Activated T-helper 2 cell treated with anti-CD3 and anti-CD28 coated beads, Interferon-gamma antibody, Interleukin-2, Interleukin-4, amounts not matched to agents 10 μg/mL and 5 μg/mL and 100 μg/mL, durations not matched to agents 14 hours and 24 hours and 36 hours (primary cell): ENCODE measurements around the gene OLFML2A. TPM values are rescaled to one million over a fixed set of nuclear protein-coding genes. Genes with fewer than 3 reads are reported as not detected.

ENCODE experiments used
- DNase-seq: peaks from one replicate; pipeline ENCODE4 v3.0.0; 2021; ENCODE audit warnings: low spot score
- H3K27ac Mint-ChIP-seq: one replicate; pipeline ENCODE4 v1.8.0; 2021; ENCODE audit warnings: mixed read lengths
- H3K27me3 Mint-ChIP-seq: one replicate; pipeline ENCODE4 v1.8.0; 2021; ENCODE audit warnings: low read depth, mixed read lengths
- H3K36me3 Mint-ChIP-seq: one replicate; pipeline ENCODE4 v1.8.0; 2021; ENCODE audit warnings: low read depth, mixed read lengths
- H3K4me1 Mint-ChIP-seq: one replicate; pipeline ENCODE4 v1.8.0; 2021; ENCODE audit warnings: low read depth, mixed read lengths
- H3K4me3 Mint-ChIP-seq: one replicate; pipeline ENCODE4 v1.8.0; 2021; ENCODE audit warnings: low read depth, mild to moderate bottlenecking, moderate library complexity, mixed read lengths
- H3K9me3 Mint-ChIP-seq: one replicate; pipeline ENCODE4 v1.8.0; 2021; ENCODE audit warnings: mixed read lengths
- intact Hi-C: fragments of 100-400 bp; cut with micrococcal nuclease; formaldehyde crosslinking; loops from one replicate; pipeline ENCODE4 v1.15.1; 2023
- total RNA-seq: library from RNA; stranded (reverse); gene quantifications from 2 replicates; pipeline ENCODE4 v1.2.3, GENCODE V29; 2022

Gene OLFML2A
- total RNA-seq, 1 donor from 2014 or later: not detected

GRCh38 chr9:124782661-124783574 is 6.0 kb downstream of the OLFML2A start:
- no peaks in the 10 kb centered on the region for H3K36me3 Mint-ChIP-seq
- intact Hi-C loops: no loop called here
- no peaks in the 10 kb centered on the region for H3K4me1 Mint-ChIP-seq
- H3K9me3 Mint-ChIP-seq: no peaks in the 10 kb centered on the region
- no peak for DNase-seq
- H3K27me3 Mint-ChIP-seq: peaks cover 10% of the 10 kb centered on the region
- no peak overlapping the region for H3K27ac Mint-ChIP-seq
- no peak overlapping the region for H3K4me3 Mint-ChIP-seq

- Mint-ChIP-seq H3K9me3 (no peaks in the 10 kb centered on the region), H3K4me1 (no peaks in the 10 kb centered on the region), H3K36me3 (no peaks in the 10 kb centered on the region), H3K27ac (no peak overlapping the region), H3K4me3 (no peak overlapping the region), H3K27me3 (peaks cover 5% of the 10 kb centered on the region)
- DNase-seq: no peak
- intact Hi-C loops: no loop called here
Measured at GRCh38 chr9:124783830-124784229, 6.9 kb downstream of the OLFML2A start.

- DNase-seq: no peak
- Mint-ChIP-seq H3K36me3 (no peaks in the 10 kb centered on the region), H3K27ac (no peak overlapping the region), H3K4me1 (no peaks in the 10 kb centered on the region), H3K4me3 (no peak overlapping the region), H3K27me3 (peaks cover 4% of the 10 kb centered on the region), H3K9me3 (no peaks in the 10 kb centered on the region)
- intact Hi-C loops: no loop called here
Measured at GRCh38 chr9:124784509-124784908, 7.6 kb downstream of the OLFML2A start.

GRCh38 chr9:124786881-124787573 is 10.1 kb downstream of the OLFML2A start:
- Mint-ChIP-seq H3K27me3 (peaks cover 9% of the 10 kb centered on the region), H3K9me3 (no peaks in the 10 kb centered on the region), H3K4me1 (no peaks in the 10 kb centered on the region)

GRCh38 chr9:124788542-124789217 is 11.7 kb downstream of the OLFML2A start:
- Mint-ChIP-seq H3K27ac (no peak overlapping the region), H3K9me3 (no peaks in the 10 kb centered on the region), H3K4me3 (no peak overlapping the region), H3K4me1 (no peaks in the 10 kb centered on the region), H3K27me3 (peaks cover 9% of the 10 kb centered on the region), H3K36me3 (no peaks in the 10 kb centered on the region)
- intact Hi-C loops: no loop called here
- DNase-seq: no peak

More at GRCh38 chr9:124786881-124787573, 10.1 kb downstream of the OLFML2A start:
- Mint-ChIP-seq H3K27ac (no peak overlapping the region), H3K4me3 (no peak overlapping the region), H3K36me3 (no peaks in the 10 kb centered on the region)
- DNase-seq: no peak
- intact Hi-C loops: no loop called here

- DNase-seq: no peak
- Mint-ChIP-seq H3K4me3 (no peak overlapping the region), H3K27me3 (peaks cover 9% of the 10 kb centered on the region)
Measured at GRCh38 chr9:124789531-124789930, 12.6 kb downstream of the OLFML2A start.

GRCh38 chr9:124790301-124790700 is 13.4 kb downstream of the OLFML2A start:
- intact Hi-C loops: no loop called here
- Mint-ChIP-seq H3K27me3 (peaks cover 9% of the 10 kb centered on the region), H3K4me3 (no peak overlapping the region), H3K4me1 (no peaks in the 10 kb centered on the region), H3K27ac (no peak overlapping the region), H3K36me3 (no peaks in the 10 kb centered on the region), H3K9me3 (no peaks in the 10 kb centered on the region)
- DNase-seq: no peak

More at GRCh38 chr9:124789531-124789930, 12.6 kb downstream of the OLFML2A start:
- Mint-ChIP-seq H3K36me3 (no peaks in the 10 kb centered on the region), H3K27ac (no peak overlapping the region), H3K4me1 (no peaks in the 10 kb centered on the region), H3K9me3 (no peaks in the 10 kb centered on the region)
- intact Hi-C loops: no loop called here

GRCh38 chr9:124790801-124791505 is 14.0 kb downstream of the OLFML2A start:
- H3K4me1 Mint-ChIP-seq: no peaks in the 10 kb centered on the region
- no peaks in the 10 kb centered on the region for H3K9me3 Mint-ChIP-seq
- no peak overlapping the region for H3K4me3 Mint-ChIP-seq
- H3K27me3 Mint-ChIP-seq: peaks cover 9% of the 10 kb centered on the region
- H3K27ac Mint-ChIP-seq: no peak overlapping the region
- no peaks in the 10 kb centered on the region for H3K36me3 Mint-ChIP-seq
- DNase-seq: no peak
- intact Hi-C loops: no loop called here

GRCh38 chr9:124792257-124793014 is 15.5 kb downstream of the OLFML2A start:
- Mint-ChIP-seq H3K27me3 (peaks cover 9% of the 10 kb centered on the region), H3K4me3 (no peak overlapping the region), H3K4me1 (no peaks in the 10 kb centered on the region), H3K9me3 (no peaks in the 10 kb centered on the region), H3K27ac (no peak overlapping the region), H3K36me3 (no peaks in the 10 kb centered on the region)
- DNase-seq: no peak
- intact Hi-C loops: no loop called here

GRCh38 chr9:124793015-124793541 is 16.1 kb downstream of the OLFML2A start:
- intact Hi-C loops: no loop called here
- Mint-ChIP-seq H3K27me3 (peaks cover 9% of the 10 kb centered on the region), H3K9me3 (no peaks in the 10 kb centered on the region), H3K4me3 (no peak overlapping the region), H3K27ac (no peak overlapping the region), H3K4me1 (no peaks in the 10 kb centered on the region), H3K36me3 (no peaks in the 10 kb centered on the region)
- DNase-seq: no peak

- Mint-ChIP-seq H3K27me3 (peaks cover 5% of the 10 kb centered on the region), H3K9me3 (no peaks in the 10 kb centered on the region), H3K4me3 (no peak overlapping the region), H3K4me1 (no peaks in the 10 kb centered on the region), H3K36me3 (no peaks in the 10 kb centered on the region), H3K27ac (no peak overlapping the region)
- DNase-seq: no peak
- intact Hi-C loops: no loop called here
Measured at GRCh38 chr9:124794902-124795491, 18.1 kb downstream of the OLFML2A start.
